GM12878 (cell line): ENCODE results near the gene MUC16. TPM values are rescaled to one million over a fixed set of nuclear protein-coding genes. Genes with fewer than 3 reads are reported as not detected.

Source experiments
- CEBPZ ChIP-seq: fragments of 150-350 bp; IDR thresholded peaks from 2 replicates; pipeline ENCODE4 v1.6.1; 2016; ENCODE audit warnings: low read depth, low read length
- ELK1 ChIP-seq: IDR thresholded peaks from 2 replicates; pipeline ENCODE4 v1.6.1; 2012; ENCODE audit warnings: low read depth, low read length, improper control_type of control experiment
- GABPA ChIP-seq: IDR thresholded peaks from 2 replicates; pipeline ENCODE4 v1.6.1; 2014; ENCODE audit warnings: antibody characterized with exemption, low read depth, mild to moderate bottlenecking, inconsistent platforms
- KDM1A ChIP-seq: fragments of 200-600 bp; sonication (generic); IDR thresholded peaks from 2 replicates; pipeline ENCODE4 v1.6.1; 2016; ENCODE audit warnings: borderline replicate concordance
- MLLT1 ChIP-seq: fragments of 450-650 bp; IDR thresholded peaks from 2 replicates; pipeline ENCODE4 v1.6.1; 2016; ENCODE audit warnings: mild to moderate bottlenecking
- NFYA ChIP-seq: IDR thresholded peaks from 2 replicates; pipeline ENCODE4 v1.6.1; 2011; ENCODE audit warnings: low read depth, mild to moderate bottlenecking, low read length, improper control_type of control experiment, borderline replicate concordance
- RUNX3 ChIP-seq: IDR thresholded peaks from 2 replicates; pipeline ENCODE4 v1.6.1; 2012; ENCODE audit warnings: low read length, inconsistent platforms
- TARDBP ChIP-seq: IDR thresholded peaks from 2 replicates; pipeline ENCODE4 v1.6.1; 2016; ENCODE audit warnings: borderline replicate concordance
- ZNF24 ChIP-seq: fragments of 450-650 bp; IDR thresholded peaks from 2 replicates; pipeline ENCODE4 v1.6.1; 2017; ENCODE audit warnings: antibody characterized with exemption, mild to moderate bottlenecking
- ZSCAN29 ChIP-seq: fragments of 450-650 bp; IDR thresholded peaks from 2 replicates; pipeline ENCODE4 v1.6.1; 2017; ENCODE audit warnings: mild to moderate bottlenecking, moderate library complexity
- polyA plus RNA-seq, 11 experiments: library from polyadenylated mRNA; depleted of rRNA in 4 of 11; unstranded in 6 of 11; stranded (reverse) in 5 of 11; fragments of >200 nt; fragmentation: Nextera tagmentation in 4 of 11; fragmentation: Illumina TruSeq in 1 of 11; extraction: Ambion mirVana in 4 of 11; extraction: Trizol in 1 of 11; gene quantifications; 1 replicate in 1 of 11; 2 replicates in 10 of 11; pipeline versions ENCODE4 v1.2.1 to v1.2.3, GENCODE V29; 2011 to 2016; ENCODE audit warnings: inconsistent platforms in 2 of 11, missing spikeins in 2 of 11, low read depth in 1 of 11
- total RNA-seq, 4 experiments: library from RNA; depleted of rRNA in 3 of 4; stranded (reverse); fragments of >200 nt in 3 of 4; fragmentation: Illumina TruSeq in 1 of 4; extraction: Trizol in 1 of 4; gene quantifications; 2 replicates each; pipeline versions ENCODE4 v1.2.1 to v1.2.3, GENCODE V29; 2013 to 2021

Gene MUC16
- total and polyA plus RNA-seq, 10 of the 15 experiments (the other 5 are each of a cell fraction or from before 2014, with no cell fraction given) = under 0.01 TPM; not detected in 8

GRCh38 chr19:9043524-9043923 lies 33.3 kb upstream of the MUC16 start (continued):
- no peak for TF ChIP-seq ELK1
- TF ChIP-seq ZNF24 = no peak
- TF ChIP-seq ZSCAN29 = no peak
- no peak for TF ChIP-seq MLLT1
- no peak for TF ChIP-seq NFYA
- TF ChIP-seq KDM1A = no peak
- TF ChIP-seq TARDBP = no peak
- TF ChIP-seq GABPA = no peak
- no peak for TF ChIP-seq CEBPZ
- TF ChIP-seq RUNX3 = no peak
